K562 (cell line): ENCODE results near the gene SAPCD1. TPM values are rescaled to one million over a fixed set of nuclear protein-coding genes. Genes with fewer than 3 reads are reported as not detected.

Experiments
- AFF1 ChIP-seq, 2 experiments: fragments of 450-650 bp; IDR thresholded peaks; 2 replicates each; pipeline ENCODE4 v1.6.1; 2018; ENCODE audit warnings: mild to moderate bottlenecking in 2 of 2, low read depth in 1 of 2; ENCODE audit not compliant: partially characterized antibody in 2 of 2
- ARHGAP35 ChIP-seq: fragments of 450-650 bp; IDR thresholded peaks from 2 replicates; pipeline ENCODE4 v1.6.1; 2018; ENCODE audit not compliant: partially characterized antibody
- CHD2 ChIP-seq: IDR thresholded peaks from 2 replicates; pipeline ENCODE4 v1.6.1; 2011; ENCODE audit warnings: low read depth, low read length
- E2F1 ChIP-seq: sonication (generic); formaldehyde crosslinking; IDR thresholded peaks from 2 replicates; pipeline ENCODE4 v1.8.1; 2023; ENCODE audit warnings: mild to moderate bottlenecking, missing genetic modification reagents, moderate library complexity
- FUS ChIP-seq: fragments of 200-400 bp; formaldehyde crosslinking; optimal IDR thresholded peaks from 2 replicates; pipeline ENCODE3; 2017; ENCODE audit warnings: low read depth, low read length
- HDAC6 ChIP-seq: IDR thresholded peaks from 2 replicates; pipeline ENCODE4 v1.6.1; 2012; ENCODE audit warnings: low read depth, mild to moderate bottlenecking, control low read depth, inconsistent platforms, low read length, moderate library complexity
- HNRNPL ChIP-seq: fragments of 200-400 bp; formaldehyde crosslinking; IDR thresholded peaks from 2 replicates; pipeline ENCODE4 v1.6.1; 2017; ENCODE audit warnings: low read depth, mild to moderate bottlenecking, low read length
- PHF20 ChIP-seq: fragments of 450-650 bp; IDR thresholded peaks from 2 replicates; pipeline ENCODE4 v1.6.1; 2018; ENCODE audit not compliant: partially characterized antibody
- POLR3G ChIP-seq: IDR thresholded peaks from 2 replicates; pipeline ENCODE4 v1.6.1; 2011; ENCODE audit not compliant: insufficient read length, insufficient replicate concordance; ENCODE audit errors: extremely low read depth
- PTTG1 ChIP-seq: fragments of 450-650 bp; IDR thresholded peaks from 2 replicates; pipeline ENCODE4 v1.6.1; 2016; ENCODE audit warnings: low read depth, mild to moderate bottlenecking, missing genetic modification characterization, missing compliant biosample characterization
- TCF7L2 ChIP-seq: fragments of 150-350 bp; IDR thresholded peaks from 2 replicates; pipeline ENCODE4 v1.6.1; 2016; ENCODE audit warnings: low read depth, mild to moderate bottlenecking, low read length, moderate library complexity
- ZNF12 ChIP-seq: sonication (generic); formaldehyde crosslinking; IDR thresholded peaks from 2 replicates; pipeline ENCODE4 v1.4.0; 2020; ENCODE audit warnings: mild to moderate bottlenecking, missing genetic modification reagents
- ZNF175 ChIP-seq: fragments of 200-800 bp; sonication (Bioruptor generic); IDR thresholded peaks from 2 replicates; pipeline ENCODE4 v1.6.1; 2016; ENCODE audit warnings: low read depth, mild to moderate bottlenecking, missing genetic modification characterization, missing compliant biosample characterization
- ZNF311 ChIP-seq: fragments of 250-450 bp; sonication (Bioruptor Pico); IDR thresholded peaks from 2 replicates; pipeline ENCODE4 v1.4.0; 2020; ENCODE audit warnings: mild to moderate bottlenecking, moderate library complexity
- ZNF561 ChIP-seq: fragments of 450-650 bp; formaldehyde crosslinking; conservative IDR thresholded peaks from 2 replicates; pipeline ENCODE4 v1.4.0; 2020; ENCODE audit warnings: mild to moderate bottlenecking, moderate library complexity
- ZNF77 ChIP-seq: fragments of 250-450 bp; sonication (Bioruptor Pico); IDR thresholded peaks from 2 replicates; pipeline ENCODE4 v1.5.0; 2020
- ZNF785 ChIP-seq: fragments of 250-450 bp; sonication (Bioruptor Pico); IDR thresholded peaks from 2 replicates; pipeline ENCODE4 v1.4.0; 2020; ENCODE audit warnings: mild to moderate bottlenecking
- polyA plus RNA-seq, 8 experiments: library from polyadenylated mRNA; depleted of rRNA in 4 of 8; stranded (reverse) in 5 of 8; unstranded in 3 of 8; fragments of >200 nt; fragmentation: Nextera tagmentation in 2 of 8; fragmentation: Illumina TruSeq in 1 of 8; extraction: Ambion mirVana in 2 of 8; extraction: Trizol in 1 of 8; gene quantifications; 2 replicates each; pipeline versions ENCODE4 v1.2.1 to v1.2.3, GENCODE V29; 2011 to 2014; ENCODE audit warnings: inconsistent platforms in 1 of 8, missing spikeins in 1 of 8
- total RNA-seq, 7 experiments: library from RNA; depleted of rRNA in 6 of 7; stranded (reverse); fragments of >200 nt in 6 of 7; fragmentation: Illumina TruSeq in 2 of 7; extraction: Trizol in 2 of 7; gene quantifications; 2 replicates each; pipeline versions ENCODE4 v1.2.1 to v1.2.3, GENCODE V29; 2011 to 2021; ENCODE audit warnings: low replicate concordance in 1 of 7
- TF ChIP-seq, protein P1 (sequence below): fragments of 250-450 bp; sonication (Bioruptor Pico); IDR thresholded peaks from 2 replicates; pipeline ENCODE4 v1.5.0; 2021; ENCODE audit warnings: mild to moderate bottlenecking, borderline replicate concordance
- TF ChIP-seq, protein P2 (sequence below): IDR thresholded peaks from 2 replicates; pipeline ENCODE4 v1.6.1; 2016; ENCODE audit warnings: missing genetic modification characterization, missing compliant biosample characterization

Gene SAPCD1
- total and polyA plus RNA-seq, 9 of the 15 experiments (the other 6 are each of a cell fraction or from before 2014, with no cell fraction given), result 2.6 to 30.2 (median 7.4) TPM

GRCh38 chr6:31729979-31730630 lies 32.4 kb upstream of the SAPCD1 start (continued):
- TF ChIP-seq E2F1 (CRISPR knock-in tag) (peak; percentile 82), POLR3G (no peak), AFF1 (IDR thresholded peaks at IDR 0.05; ENCODE audit: low read depth in 1 of 2, partially characterized antibody in 2 of 2) (no peak), ZNF77 (CRISPR knock-in tag) (peak; percentile 98), ZNF561 (CRISPR knock-in tag) (peak; percentile 94), TCF7L2 (peak; percentile 56; the same call in 1 of the 2 replicates), ZNF175 (no peak), PTTG1 (tag) (no peak), HNRNPL (peak; percentile 87), ARHGAP35 (peak; percentile 82), PHF20 (no peak), CHD2 (peak; percentile 16; the same call in 1 of the 2 replicates), ZNF12 (CRISPR knock-in tag) (no peak; the same call in 1 of the 2 replicates), ZNF311 (CRISPR knock-in tag) (no peak), ZNF785 (no peak), HDAC6 (peak; percentile 18; the same call in 1 of the 2 replicates), FUS (peak; percentile 67)
- TF ChIP-seq, protein P1, sequence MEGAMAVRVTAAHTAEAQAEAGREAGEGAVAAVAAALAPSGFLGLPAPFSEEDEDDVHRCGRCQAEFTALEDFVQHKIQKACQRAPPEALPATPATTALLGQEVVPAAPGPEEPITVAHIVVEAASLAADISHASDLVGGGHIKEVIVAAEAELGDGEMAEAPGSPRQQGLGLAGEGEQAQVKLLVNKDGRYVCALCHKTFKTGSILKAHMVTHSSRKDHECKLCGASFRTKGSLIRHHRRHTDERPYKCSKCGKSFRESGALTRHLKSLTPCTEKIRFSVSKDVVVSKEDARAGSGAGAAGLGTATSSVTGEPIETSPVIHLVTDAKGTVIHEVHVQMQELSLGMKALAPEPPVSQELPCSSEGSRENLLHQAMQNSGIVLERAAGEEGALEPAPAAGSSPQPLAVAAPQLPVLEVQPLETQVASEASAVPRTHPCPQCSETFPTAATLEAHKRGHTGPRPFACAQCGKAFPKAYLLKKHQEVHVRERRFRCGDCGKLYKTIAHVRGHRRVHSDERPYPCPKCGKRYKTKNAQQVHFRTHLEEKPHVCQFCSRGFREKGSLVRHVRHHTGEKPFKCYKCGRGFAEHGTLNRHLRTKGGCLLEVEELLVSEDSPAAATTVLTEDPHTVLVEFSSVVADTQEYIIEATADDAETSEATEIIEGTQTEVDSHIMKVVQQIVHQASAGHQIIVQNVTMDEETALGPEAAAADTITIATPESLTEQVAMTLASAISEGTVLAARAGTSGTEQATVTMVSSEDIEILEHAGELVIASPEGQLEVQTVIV (CRISPR knock-in tag), result peak; percentile 90
- TF ChIP-seq, protein P2, sequence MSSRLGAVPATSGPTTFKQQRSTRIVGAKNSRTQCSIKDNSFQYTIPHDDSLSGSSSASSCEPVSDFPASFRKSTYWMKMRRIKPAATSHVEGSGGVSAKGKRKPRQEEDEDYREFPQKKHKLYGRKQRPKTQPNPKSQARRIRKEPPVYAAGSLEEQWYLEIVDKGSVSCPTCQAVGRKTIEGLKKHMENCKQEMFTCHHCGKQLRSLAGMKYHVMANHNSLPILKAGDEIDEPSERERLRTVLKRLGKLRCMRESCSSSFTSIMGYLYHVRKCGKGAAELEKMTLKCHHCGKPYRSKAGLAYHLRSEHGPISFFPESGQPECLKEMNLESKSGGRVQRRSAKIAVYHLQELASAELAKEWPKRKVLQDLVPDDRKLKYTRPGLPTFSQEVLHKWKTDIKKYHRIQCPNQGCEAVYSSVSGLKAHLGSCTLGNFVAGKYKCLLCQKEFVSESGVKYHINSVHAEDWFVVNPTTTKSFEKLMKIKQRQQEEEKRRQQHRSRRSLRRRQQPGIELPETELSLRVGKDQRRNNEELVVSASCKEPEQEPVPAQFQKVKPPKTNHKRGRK (tag), result no peak
